Astrocyte of the spinal cord (primary cell): ENCODE measurements around the gene SOX6.

Source experiments
- DNase-seq: peaks from one replicate; pipeline ENCODE4 v3.0.0; 2011; ENCODE audit warnings: low read depth, low spot score
- H3K4me3 ChIP-seq: 2 replicates; pipeline ENCODE4 v1.5.1; 2011; ENCODE audit warnings: low read depth, mild to moderate bottlenecking, low read length, moderate library complexity
- CTCF ChIP-seq: IDR thresholded peaks from 2 replicates; pipeline ENCODE4 v1.5.1; 2012; ENCODE audit warnings: low read depth, mild to moderate bottlenecking, low read length, inconsistent platforms
- in situ Hi-C: cut with HindIII; loops from 2 replicates; pipeline ENCODE4 v1.10.0; 2017; ENCODE audit warnings: low sequenced_read_pairs

Gene SOX6

GRCh38 chr11:16367252-16367651 is 10.9 kb upstream of the SOX6 start:
- no peak for DNase-seq
- in situ Hi-C loops = no loop called here
- no peak for TF ChIP-seq CTCF
- H3K4me3 ChIP-seq = no peak overlapping the region

GRCh38 chr11:16365581-16366228 is 9.4 kb upstream of the SOX6 start:
- DNase-seq = no peak
- in situ Hi-C loops = no loop called here
- H3K4me3 ChIP-seq = no peak overlapping the region
- TF ChIP-seq CTCF = no peak

GRCh38 chr11:16364254-16364653 is 7.9 kb upstream of the SOX6 start:
- DNase-seq = no peak
- in situ Hi-C loops = no loop called here
- no peak overlapping the region for H3K4me3 ChIP-seq
- no peak for TF ChIP-seq CTCF

DNA sequence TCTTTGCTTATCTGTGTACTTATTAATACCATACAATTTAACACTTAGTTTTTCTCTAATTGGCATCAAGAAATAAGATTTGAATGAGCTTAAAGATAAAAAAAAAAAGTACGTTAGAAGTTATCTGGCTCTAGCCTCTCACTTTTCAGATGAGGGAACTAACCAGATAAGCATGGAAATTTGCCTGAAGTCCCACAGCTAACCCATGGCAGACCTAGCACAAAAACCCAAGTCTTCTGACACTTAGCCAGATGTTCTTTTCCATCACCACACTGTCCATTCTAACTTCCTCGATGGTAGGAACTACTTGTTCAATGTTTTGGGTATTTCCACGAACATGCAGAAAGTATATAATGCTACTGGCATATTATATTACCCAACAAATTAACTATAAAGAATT is 7.4 kb upstream of the SOX6 start:
- no peak for DNase-seq
- in situ Hi-C loops = no loop called here
- H3K4me3 ChIP-seq = no peak overlapping the region
- TF ChIP-seq CTCF = no peak

DNA sequence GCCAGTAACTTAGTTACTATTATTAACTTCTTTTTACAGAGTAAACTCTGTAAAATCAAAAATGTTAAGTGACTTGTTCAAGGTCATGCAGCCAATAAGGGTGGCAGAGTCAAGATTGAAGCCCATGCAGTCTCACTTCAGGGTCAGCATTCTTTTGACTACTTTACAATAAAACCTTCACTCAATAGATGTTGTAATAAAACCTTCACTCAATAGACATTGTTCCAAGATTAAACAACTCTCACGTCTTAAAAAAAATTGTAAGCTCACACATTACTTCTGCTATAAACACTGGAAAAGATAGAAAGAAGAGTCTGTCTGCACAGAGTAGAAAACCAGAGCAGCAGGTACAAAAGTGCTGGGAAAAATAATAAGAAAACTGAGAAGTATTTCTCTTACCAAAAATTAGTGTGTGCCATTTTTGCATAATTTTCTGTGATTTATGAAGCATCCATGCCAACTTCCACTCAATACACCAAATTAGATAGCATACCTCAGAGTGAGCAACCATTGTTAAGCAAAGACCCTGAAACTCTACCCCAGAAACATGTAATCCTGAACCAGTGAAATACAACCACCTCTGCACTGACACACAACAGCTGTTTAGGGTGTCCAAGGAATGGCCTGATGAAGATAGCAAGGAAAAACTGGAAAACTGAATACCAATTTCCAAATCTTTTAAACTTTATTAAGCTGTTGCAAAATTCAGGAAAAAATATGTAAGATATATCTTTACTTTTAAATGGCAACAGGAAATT is 4.9 kb upstream of the SOX6 start:
- in situ Hi-C loops = no loop called here
- TF ChIP-seq CTCF = no peak
- no peak overlapping the region for H3K4me3 ChIP-seq
- DNase-seq = no peak

DNA sequence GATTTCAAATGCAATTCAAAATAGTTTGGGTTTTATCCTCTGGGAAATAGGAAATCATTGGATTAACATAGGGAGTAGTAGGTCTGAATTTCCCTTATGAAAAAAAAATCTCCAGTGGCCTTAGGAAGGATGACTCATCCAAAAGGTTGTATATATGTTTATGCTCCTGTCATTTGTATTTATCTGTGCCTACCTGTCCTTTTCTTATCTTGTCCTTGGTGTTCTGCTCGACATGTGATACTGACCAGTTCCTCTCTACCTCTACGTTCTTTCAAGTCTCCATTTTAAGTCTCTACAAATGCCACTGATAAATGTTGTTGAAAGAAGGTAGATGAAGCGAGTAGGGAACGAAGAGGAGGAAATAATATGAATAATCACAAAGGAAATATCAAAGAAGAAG is 3.0 kb upstream of the SOX6 start:
- no peak for TF ChIP-seq CTCF
- no peak for DNase-seq
- in situ Hi-C loops = no loop called here
- no peak overlapping the region for H3K4me3 ChIP-seq
